ENCODE data around the gene POLR2A. TPM values are rescaled to one million over a fixed set of nuclear protein-coding genes. Genes with fewer than 3 reads are reported as not detected.

Gene POLR2A
- total RNA-seq, 1 experiment from 2014 or later = 72.1 TPM

DNA sequence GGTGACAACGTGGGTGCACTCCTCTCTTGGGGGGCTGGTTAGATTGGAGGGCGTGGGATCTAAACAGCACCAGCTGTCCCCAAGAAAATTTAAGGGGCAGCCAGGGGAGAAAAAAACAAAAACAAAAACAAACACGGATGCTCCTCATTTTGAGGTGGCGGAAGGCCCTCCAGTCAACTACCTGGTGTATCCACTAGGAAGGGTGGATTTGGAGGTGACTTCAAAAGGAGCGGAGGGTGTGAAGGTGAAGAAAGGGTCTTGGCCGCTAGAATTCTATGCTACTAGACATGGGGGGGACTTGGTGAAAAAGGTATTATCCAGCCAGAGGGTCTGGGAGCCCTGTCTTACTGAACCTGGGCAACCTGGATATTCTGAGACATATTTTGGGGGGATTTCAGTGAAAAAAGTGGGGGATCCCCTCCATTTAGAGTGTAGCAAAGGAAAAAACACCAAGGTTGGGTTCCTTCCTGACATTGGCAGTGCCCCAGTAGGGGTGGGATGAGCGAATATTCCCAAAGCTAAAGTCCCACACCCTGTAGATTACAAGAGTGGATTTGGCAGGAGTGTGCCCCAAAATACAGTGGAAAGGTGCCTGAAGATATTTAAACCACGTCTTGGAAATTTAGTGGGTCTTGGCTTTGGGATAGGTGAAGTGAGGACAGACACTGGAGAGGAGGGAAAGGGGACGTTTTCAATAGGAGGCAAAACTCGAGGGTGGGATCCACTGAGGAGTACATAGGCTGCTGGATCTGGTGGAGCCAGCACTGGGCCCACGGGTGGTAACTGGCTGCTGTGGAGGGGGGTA, 45.3 kb upstream of the POLR2A start:
- H3K27ac Mint-ChIP-seq (ENCODE audit: unreplicated experiment) = no peak overlapping the region
- H3K4me3 Mint-ChIP-seq (ENCODE audit: unreplicated experiment) = peak overlapping the region; percentile 89
- Histone ChIP-seq H3K36me3 (ENCODE audit: control insufficient read depth, insufficient read depth, low read length) (no peaks in the 10 kb centered on the region), H3K9me3 (no peaks in the 10 kb centered on the region), H3K4me1 (no peaks in the 10 kb centered on the region), H3K27me3 (replicated peaks; ENCODE audit: control insufficient read depth, insufficient read depth, low read length) (no peaks in the 10 kb centered on the region), H3K4me3 (ENCODE audit: low read depth, low read length) (peak overlapping the region; percentile 37)
- H3K4me1 Mint-ChIP-seq (ENCODE audit: low read depth, unreplicated experiment) = peaks cover 6% of the 10 kb centered on the region
- ChIA-PET POLR2A (interaction anchor here (0.5 to 0.7 kb wide), 2 partner anchors 46 to 201 kb away, joined by 3 to 4 read pairs; no protein-coding TSS in a partner anchor), CTCF (interaction anchor here (1.7 kb wide), 1 partner anchor 63 kb away, joined by 8 read pairs; no protein-coding TSS in a partner anchor)
- BruUV-seq (replicated peaks) = no TSS peak
- H3K9me3 Mint-ChIP-seq (ENCODE audit: unreplicated experiment) = no peaks in the 10 kb centered on the region
- DNase-seq = no peak
- intact Hi-C loops (cut with micrococcal nuclease; ENCODE audit: unreplicated experiment) = loop anchor here (5.0 kb wide), 2 partner anchors 82 to 248 kb away; partner anchors contain the start of genes TMEM95, TP53 and WRAP53
- TF ChIP-seq, protein P1, sequence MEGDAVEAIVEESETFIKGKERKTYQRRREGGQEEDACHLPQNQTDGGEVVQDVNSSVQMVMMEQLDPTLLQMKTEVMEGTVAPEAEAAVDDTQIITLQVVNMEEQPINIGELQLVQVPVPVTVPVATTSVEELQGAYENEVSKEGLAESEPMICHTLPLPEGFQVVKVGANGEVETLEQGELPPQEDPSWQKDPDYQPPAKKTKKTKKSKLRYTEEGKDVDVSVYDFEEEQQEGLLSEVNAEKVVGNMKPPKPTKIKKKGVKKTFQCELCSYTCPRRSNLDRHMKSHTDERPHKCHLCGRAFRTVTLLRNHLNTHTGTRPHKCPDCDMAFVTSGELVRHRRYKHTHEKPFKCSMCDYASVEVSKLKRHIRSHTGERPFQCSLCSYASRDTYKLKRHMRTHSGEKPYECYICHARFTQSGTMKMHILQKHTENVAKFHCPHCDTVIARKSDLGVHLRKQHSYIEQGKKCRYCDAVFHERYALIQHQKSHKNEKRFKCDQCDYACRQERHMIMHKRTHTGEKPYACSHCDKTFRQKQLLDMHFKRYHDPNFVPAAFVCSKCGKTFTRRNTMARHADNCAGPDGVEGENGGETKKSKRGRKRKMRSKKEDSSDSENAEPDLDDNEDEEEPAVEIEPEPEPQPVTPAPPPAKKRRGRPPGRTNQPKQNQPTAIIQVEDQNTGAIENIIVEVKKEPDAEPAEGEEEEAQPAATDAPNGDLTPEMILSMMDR (IDR thresholded peaks at IDR 0.05; ENCODE audit: insufficient read depth in 1 of 2, low read depth in 1 of 2, low read length in 1 of 2, severe bottlenecking in 1 of 2, unreplicated experiment in 1 of 2) = no peak
- peaks cover 23% of the 10 kb centered on the region for H3K36me3 Mint-ChIP-seq (ENCODE audit: insufficient read depth, unreplicated experiment)
- H3K27me3 Mint-ChIP-seq (ENCODE audit: insufficient read depth, unreplicated experiment) = no peaks in the 10 kb centered on the region

GRCh38 chr17:7439462-7440112, 44.6 kb upstream of the POLR2A start, which contains the start of gene FGF11:
Gene FGF11, plus strand, starts transcription at chr17:7439512. Its CDS starts 109 bp downstream, at chr17:7439621.
- H3K36me3 ChIP-seq (ENCODE audit: control insufficient read depth, insufficient read depth, low read length) = no peaks in the 10 kb centered on the region
- H3K9me3 Mint-ChIP-seq (ENCODE audit: unreplicated experiment) = no peaks in the 10 kb centered on the region
- POLR2A ChIA-PET = interaction anchor here (0.7 kb wide), 1 partner anchor 202 kb away, joined by 3 read pairs; no protein-coding TSS in a partner anchor

More at GRCh38 chr17:7439462-7440112, 44.6 kb upstream of the POLR2A start, which contains the start of gene FGF11:
- peak within 1 kb of the TSS; percentile 37 for H3K4me3 ChIP-seq (ENCODE audit: low read depth, low read length)
- H3K27me3 ChIP-seq (replicated peaks; ENCODE audit: control insufficient read depth, insufficient read depth, low read length) = no peaks in the 10 kb centered on the region
- H3K4me1 ChIP-seq = no peaks in the 10 kb centered on the region
- H3K27ac Mint-ChIP-seq (ENCODE audit: unreplicated experiment) = no peak within 1 kb of the TSS
- H3K27me3 Mint-ChIP-seq (ENCODE audit: insufficient read depth, unreplicated experiment) = no peaks in the 10 kb centered on the region
- peak within 1 kb of the TSS; percentile 89 for H3K4me3 Mint-ChIP-seq (ENCODE audit: unreplicated experiment)
- BruUV-seq (replicated peaks) = no TSS peak
- no peaks in the 10 kb centered on the region for H3K9me3 ChIP-seq
- CTCF ChIA-PET = interaction anchor here (0.5 to 1.7 kb wide), 2 partner anchors 36 to 63 kb away, joined by 5 to 8 read pairs; no protein-coding TSS in a partner anchor
- intact Hi-C loops (cut with micrococcal nuclease; ENCODE audit: unreplicated experiment) = loop anchor here (5.0 kb wide), 2 partner anchors 82 to 248 kb away; partner anchors contain the start of genes TMEM95, TP53 and WRAP53
- TF ChIP-seq, protein P1 (IDR thresholded peaks at IDR 0.05; ENCODE audit: insufficient read depth in 1 of 2, low read depth in 1 of 2, low read length in 1 of 2, severe bottlenecking in 1 of 2, unreplicated experiment in 1 of 2) = no peak
- peak in 1 of 2 experiments; percentile 15 for DNase-seq
- peaks cover 6% of the 10 kb centered on the region for H3K4me1 Mint-ChIP-seq (ENCODE audit: low read depth, unreplicated experiment)
- H3K36me3 Mint-ChIP-seq (ENCODE audit: insufficient read depth, unreplicated experiment) = peaks cover 23% of the 10 kb centered on the region
